Measurements from ENCODE around the gene FOXJ3. TPM values are rescaled to one million over a fixed set of nuclear protein-coding genes. Genes with fewer than 3 reads are reported as not detected.

Gene FOXJ3
- total and polyA plus RNA-seq, 2 of the 4 experiments (the other 2 are of a cell fraction), result 16.7 to 30.5 TPM

DNA sequence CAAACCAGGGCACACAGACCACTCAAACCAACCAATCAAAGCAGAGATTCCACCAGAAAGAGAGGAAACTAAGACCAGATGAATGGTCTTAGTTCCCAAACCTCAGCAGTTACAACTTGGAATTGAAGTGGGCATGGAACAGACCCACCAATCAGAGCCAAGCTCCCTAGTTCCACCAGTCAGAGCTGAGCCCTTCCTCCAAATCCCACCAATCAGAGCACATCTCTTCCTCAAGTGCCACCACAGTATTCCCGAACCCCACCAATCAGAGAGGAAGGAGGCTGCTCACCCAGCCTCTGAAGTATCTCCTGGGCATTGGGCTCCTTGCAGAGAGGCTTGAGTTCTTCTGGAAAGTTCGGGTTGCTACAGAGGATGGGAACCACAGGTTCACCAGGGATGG is 171.9 kb downstream of the FOXJ3 start:
- H3K23ac ChIP-seq (ENCODE audit: low read depth, low read length), result no peak overlapping the region
- no peaks in the 10 kb centered on the region for H3K36me3 ChIP-seq (ENCODE audit: control insufficient read depth, insufficient read depth, low read length)
- no peaks in the 10 kb centered on the region for H3K79me1 ChIP-seq (ENCODE audit: low read depth in 1 of 2, low read length in 2 of 2)
- H3K9me1 ChIP-seq (ENCODE audit: insufficient read depth, low read length), result peaks cover 3% of the 10 kb centered on the region; the same call in 1 of the 2 replicates
- H2AFZ ChIP-seq (replicated peaks; ENCODE audit: low read length, poor library complexity), result peak overlapping the region; percentile 37
- peaks cover 5% of the 10 kb centered on the region for H3K27me3 ChIP-seq (ENCODE audit: control insufficient read depth, insufficient read depth, low read length)
- in situ Hi-C loops (cut with MboI; ENCODE audit: low sequenced_read_pairs), result no loop called here
- no peak overlapping the region for H4K5ac ChIP-seq (ENCODE audit: low read depth, low read length)
- BruUV-seq (replicated peaks), result no TSS peak
- dilution Hi-C loops (cut with HindIII; ENCODE audit: low sequenced_read_pairs, unreplicated experiment), result no loop called here
- POLR2A ChIA-PET (ENCODE audit: unreplicated experiment), result no interaction called here
- WGBS, 2 experiments (ENCODE audit: extremely low coverage in 2 of 2, insufficient read length in 1 of 2), result no CpG with 5 or more reads among the region's 2 CpGs
- no peak overlapping the region for H3K14ac ChIP-seq (replicated peaks; ENCODE audit: low read depth, low read length)
- no peak overlapping the region for H3K4ac ChIP-seq (ENCODE audit: low read depth, low read length)
- CTCF ChIA-PET, result no interaction called here
- TF ChIP-seq NFE2L2 (IDR thresholded peaks at IDR 0.05; ENCODE audit: low read depth, low read length) (no peak), CHD1 (IDR thresholded peaks at IDR 0.05; ENCODE audit: low read depth, low read length) (no peak), CEBPB (IDR thresholded peaks at IDR 0.05; ENCODE audit: low read depth, low read length) (no peak), BHLHE40 (IDR thresholded peaks at IDR 0.05; ENCODE audit: low read depth, low read length) (no peak), RCOR1 (IDR thresholded peaks at IDR 0.05; ENCODE audit: insufficient replicate concordance, low read length) (no peak), MXI1 (IDR thresholded peaks at IDR 0.05; ENCODE audit: borderline replicate concordance, low read depth, low read length) (no peak), SMC3 (IDR thresholded peaks at IDR 0.05; ENCODE audit: low read depth, low read length) (no peak), CTCF (conservative IDR thresholded peaks at IDR 0.05; ENCODE audit: low read depth, low read length) (no peak), MAFK (IDR thresholded peaks at IDR 0.05; ENCODE audit: low read depth, low read length) (no peak), RFX5 (IDR thresholded peaks at IDR 0.05; ENCODE audit: low read depth, low read length) (no peak), POLR2A (IDR thresholded peaks at IDR 0.05; ENCODE audit: low read depth, low read length) (no peak), RAD21 (IDR thresholded peaks at IDR 0.05; ENCODE audit: low read length) (no peak), FOS (IDR thresholded peaks at IDR 0.05; ENCODE audit: low read depth, low read length) (no peak)
- TF ChIP-seq, protein P1, sequence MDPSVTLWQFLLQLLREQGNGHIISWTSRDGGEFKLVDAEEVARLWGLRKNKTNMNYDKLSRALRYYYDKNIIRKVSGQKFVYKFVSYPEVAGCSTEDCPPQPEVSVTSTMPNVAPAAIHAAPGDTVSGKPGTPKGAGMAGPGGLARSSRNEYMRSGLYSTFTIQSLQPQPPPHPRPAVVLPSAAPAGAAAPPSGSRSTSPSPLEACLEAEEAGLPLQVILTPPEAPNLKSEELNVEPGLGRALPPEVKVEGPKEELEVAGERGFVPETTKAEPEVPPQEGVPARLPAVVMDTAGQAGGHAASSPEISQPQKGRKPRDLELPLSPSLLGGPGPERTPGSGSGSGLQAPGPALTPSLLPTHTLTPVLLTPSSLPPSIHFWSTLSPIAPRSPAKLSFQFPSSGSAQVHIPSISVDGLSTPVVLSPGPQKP (IDR thresholded peaks at IDR 0.05; ENCODE audit: borderline replicate concordance, low read depth, low read length), result no peak
- H3K4me3 ChIP-seq (ENCODE audit: insufficient read depth, low read depth, low read length), result no peak overlapping the region
- intact Hi-C loops (cut with micrococcal nuclease), result no loop called here
- H3K27ac ChIP-seq (ENCODE audit: insufficient read depth, low read length), result no peak overlapping the region
- H2AK9ac ChIP-seq (replicated peaks; ENCODE audit: low read depth, low read length, poor library complexity), result no peak overlapping the region
- no peak overlapping the region for H4K8ac ChIP-seq (ENCODE audit: low read depth in 2 of 2, low read length in 2 of 2)
- no peak overlapping the region for H2AK5ac ChIP-seq (ENCODE audit: low read depth, low read length)
- no peak overlapping the region for H4K91ac ChIP-seq (ENCODE audit: insufficient read depth, low read depth, low read length)
- no peaks in the 10 kb centered on the region for H4K20me1 ChIP-seq (ENCODE audit: insufficient read depth, low read length)
- no peak overlapping the region for H3K56ac ChIP-seq (ENCODE audit: extremely low read depth, insufficient read depth, low read length)
- no peak overlapping the region for H3K9ac ChIP-seq (ENCODE audit: low read depth, low read length)
- H3K4me1 ChIP-seq (ENCODE audit: control insufficient read depth, insufficient read depth, low read length), result peaks cover 3% of the 10 kb centered on the region; the same call in 1 of the 2 replicates
- peaks cover 5% of the 10 kb centered on the region for H3K9me3 ChIP-seq (ENCODE audit: control insufficient read depth, insufficient read depth, low read length)
- H2BK5ac ChIP-seq (ENCODE audit: low read depth, low read length, poor library complexity, severe bottlenecking), result no peak overlapping the region
- ATAC-seq (ENCODE audit: low read depth) (no peak), DNase-seq (no peak)
- H3K18ac ChIP-seq (ENCODE audit: low read depth, low read length), result no peak overlapping the region
- H2BK20ac ChIP-seq (ENCODE audit: low read depth, low read length), result no peak overlapping the region
- H3K4me2 ChIP-seq (ENCODE audit: low read depth, low read length), result no peak overlapping the region
- H2BK15ac ChIP-seq (ENCODE audit: low read depth, low read length), result no peak overlapping the region
- no peak overlapping the region for H2BK120ac ChIP-seq (ENCODE audit: low read depth, low read length)

Measured in IMR-90 (cell line).